Uterus (tissue), 2 donors: Measurements from ENCODE around the gene MS4A10.

Source experiments
- POLR2A ChIP-seq, 2 donors: fragments of 450-650 bp; IDR thresholded peaks; one replicate each; pipeline ENCODE4 v1.6.1; 2016; ENCODE audit warnings: antibody characterized with exemption in 2 of 2, mild to moderate bottlenecking in 1 of 2, moderate library complexity in 1 of 2
- TF ChIP-seq, protein P1 (sequence below), 4 experiments: fragments of 200-600 bp in 2 of 4; fragments of 450-650 bp in 2 of 4; sonication (generic) in 2 of 4; IDR thresholded peaks; one replicate each; pipeline ENCODE4 v1.5.1; 2016 to 2019; ENCODE audit warnings: antibody characterized with exemption in 4 of 4, mild to moderate bottlenecking in 2 of 4, moderate library complexity in 1 of 4

DNA sequence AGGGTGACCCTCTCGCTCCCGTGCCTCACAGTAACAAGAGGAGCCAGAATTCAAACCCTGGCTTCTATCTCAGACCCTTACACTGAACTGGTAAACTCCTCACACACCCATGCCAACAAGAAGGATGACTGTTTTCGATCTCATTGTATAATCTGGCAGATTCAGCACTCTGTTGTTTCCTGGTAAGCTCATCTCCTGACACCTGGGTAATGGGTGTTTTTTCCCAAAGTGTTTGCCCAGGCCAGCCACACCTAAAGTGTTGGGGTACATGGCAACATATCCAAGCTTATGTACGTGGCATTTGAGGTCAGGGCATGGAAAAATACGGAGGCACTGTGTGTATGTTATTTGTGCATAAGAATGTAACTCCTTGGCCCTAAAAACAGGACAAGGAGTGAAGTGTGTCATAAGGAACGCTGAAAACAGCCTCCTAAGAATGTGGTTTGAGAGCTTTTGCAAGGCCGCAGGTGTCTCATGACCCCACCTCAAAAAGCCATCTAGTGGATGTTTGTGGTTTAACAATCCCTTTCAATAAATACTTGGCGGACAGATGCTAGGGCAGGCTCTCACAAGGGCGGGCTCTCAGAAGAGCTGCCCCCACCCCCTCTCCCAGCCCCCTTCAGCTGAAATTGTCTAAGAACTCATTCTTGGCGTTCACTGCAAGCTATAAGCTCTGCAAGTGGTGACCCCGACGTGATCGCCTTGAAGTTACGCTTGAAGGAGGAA lies 28.7 kb upstream of the MS4A10 start, which contains the start of gene MS4A15:
- no peak for TF ChIP-seq POLR2A (IDR thresholded peaks at IDR 0.05)
- TF ChIP-seq, protein P1, sequence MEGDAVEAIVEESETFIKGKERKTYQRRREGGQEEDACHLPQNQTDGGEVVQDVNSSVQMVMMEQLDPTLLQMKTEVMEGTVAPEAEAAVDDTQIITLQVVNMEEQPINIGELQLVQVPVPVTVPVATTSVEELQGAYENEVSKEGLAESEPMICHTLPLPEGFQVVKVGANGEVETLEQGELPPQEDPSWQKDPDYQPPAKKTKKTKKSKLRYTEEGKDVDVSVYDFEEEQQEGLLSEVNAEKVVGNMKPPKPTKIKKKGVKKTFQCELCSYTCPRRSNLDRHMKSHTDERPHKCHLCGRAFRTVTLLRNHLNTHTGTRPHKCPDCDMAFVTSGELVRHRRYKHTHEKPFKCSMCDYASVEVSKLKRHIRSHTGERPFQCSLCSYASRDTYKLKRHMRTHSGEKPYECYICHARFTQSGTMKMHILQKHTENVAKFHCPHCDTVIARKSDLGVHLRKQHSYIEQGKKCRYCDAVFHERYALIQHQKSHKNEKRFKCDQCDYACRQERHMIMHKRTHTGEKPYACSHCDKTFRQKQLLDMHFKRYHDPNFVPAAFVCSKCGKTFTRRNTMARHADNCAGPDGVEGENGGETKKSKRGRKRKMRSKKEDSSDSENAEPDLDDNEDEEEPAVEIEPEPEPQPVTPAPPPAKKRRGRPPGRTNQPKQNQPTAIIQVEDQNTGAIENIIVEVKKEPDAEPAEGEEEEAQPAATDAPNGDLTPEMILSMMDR (IDR thresholded peaks at IDR 0.05): no peak
